Smooth muscle cell (in vitro differentiated cells): ENCODE data around the gene ACSL1. TPM values are rescaled to one million over a fixed set of nuclear protein-coding genes. Genes with fewer than 3 reads are reported as not detected.

Source experiments
- DNase-seq: peaks from one replicate; lab custom pipeline; 2025; ENCODE audit not compliant: unreplicated experiment; lab: John Stamatoyannopoulos, UW
- H2AFZ ChIP-seq: fragments of 200-600 bp; sonication (generic); 2 replicates; pipeline ENCODE4 v1.6.0; 2016; ENCODE audit warnings: antibody characterized with exemption, low read depth, mild to moderate bottlenecking
- H3F3A ChIP-seq: fragments of 200-600 bp; sonication (generic); 2 replicates; pipeline ENCODE4 v1.6.0; 2017; ENCODE audit warnings: antibody characterized with exemption, low read depth
- H3K27ac ChIP-seq: fragments of 200-600 bp; sonication (generic); 2 replicates; pipeline ENCODE4 v1.5.1; 2016; ENCODE audit warnings: low read depth, mild to moderate bottlenecking
- H3K27me3 ChIP-seq: fragments of 200-600 bp; sonication (generic); 2 replicates; pipeline ENCODE4 v1.6.1; 2016; ENCODE audit warnings: low read depth, mild to moderate bottlenecking
- H3K36me3 ChIP-seq: fragments of 200-600 bp; sonication (generic); 2 replicates; pipeline ENCODE4 v1.5.1; 2016; ENCODE audit warnings: low read depth
- H3K4me1 ChIP-seq: fragments of 200-600 bp; sonication (generic); 2 replicates; pipeline ENCODE4 v1.5.1; 2016; ENCODE audit warnings: low read depth
- H3K4me2 ChIP-seq: fragments of 200-600 bp; sonication (generic); 2 replicates; pipeline ENCODE4 v1.6.0; 2016; ENCODE audit warnings: mild to moderate bottlenecking
- H3K4me3 ChIP-seq: fragments of 200-600 bp; sonication (generic); 2 replicates; pipeline ENCODE4 v1.5.1; 2016; ENCODE audit warnings: mild to moderate bottlenecking
- H3K79me2 ChIP-seq: fragments of 200-600 bp; sonication (generic); 2 replicates; pipeline ENCODE4 v1.6.0; 2016; ENCODE audit warnings: low read depth, mild to moderate bottlenecking
- H3K9ac ChIP-seq: fragments of 200-600 bp; sonication (generic); 2 replicates; pipeline ENCODE4 v1.6.0; 2016; ENCODE audit warnings: low read depth
- H3K9me3 ChIP-seq: fragments of 200-600 bp; sonication (generic); replicated peaks from 2 replicates; pipeline ENCODE4 v1.5.1; 2016; ENCODE audit warnings: low read depth
- H4K20me1 ChIP-seq: fragments of 200-600 bp; sonication (generic); 2 replicates; pipeline ENCODE4 v1.6.0; 2016; ENCODE audit warnings: low read depth
- CTCF ChIP-seq: fragments of 200-600 bp; sonication (generic); IDR thresholded peaks from 2 replicates; pipeline ENCODE4 v1.5.1; 2017; ENCODE audit warnings: borderline replicate concordance, mild to moderate bottlenecking, antibody characterized with exemption; ENCODE audit not compliant: insufficient read depth, poor library complexity, severe bottlenecking
- WGBS: methylation state at CpG from one replicate; pipeline ENCODE4 v1.1.7; 2016; ENCODE audit warnings: low lambda C conversion rate; 5-methylcytosine and 5-hydroxymethylcytosine counted together
- polyA plus RNA-seq: library from polyadenylated mRNA; unstranded; fragments of >200 nt; fragmentation: Nextera tagmentation; extraction: Ambion mirVana; gene quantifications from 2 replicates; pipeline ENCODE4 v1.2.1, GENCODE V29; 2016
- total RNA-seq: library from RNA; depleted of rRNA; stranded (reverse); fragments of >200 nt; gene quantifications from 2 replicates; pipeline ENCODE4 v1.2.3, GENCODE V29; 2014

Gene ACSL1
- total and polyA plus RNA-seq, 2 experiments from 2014 or later, result 13.8 to 24.5 TPM

- TF ChIP-seq CTCF, result no peak
- H2AFZ ChIP-seq, result no peak overlapping the region
- no peak overlapping the region for H3K4me2 ChIP-seq
- DNase-seq, result no peak
- no peaks in the 10 kb centered on the region for H3K27me3 ChIP-seq
- H3K27ac ChIP-seq, result no peak overlapping the region
- 96% methylated on average over 4 of the region's 4 CpGs for WGBS
- H3K9me3 ChIP-seq, result no peaks in the 10 kb centered on the region
- no peaks in the 10 kb centered on the region for H3K79me2 ChIP-seq
- no peak overlapping the region for H3K4me3 ChIP-seq
- no peaks in the 10 kb centered on the region for H3F3A ChIP-seq
- H3K36me3 ChIP-seq, result no peaks in the 10 kb centered on the region
- no peak overlapping the region for H3K9ac ChIP-seq
- H4K20me1 ChIP-seq, result no peaks in the 10 kb centered on the region
- H3K4me1 ChIP-seq, result no peaks in the 10 kb centered on the region
These were observed 110.2 kb downstream of the ACSL1 start for GRCh38 chr4:184715526-184715925.

DNA sequence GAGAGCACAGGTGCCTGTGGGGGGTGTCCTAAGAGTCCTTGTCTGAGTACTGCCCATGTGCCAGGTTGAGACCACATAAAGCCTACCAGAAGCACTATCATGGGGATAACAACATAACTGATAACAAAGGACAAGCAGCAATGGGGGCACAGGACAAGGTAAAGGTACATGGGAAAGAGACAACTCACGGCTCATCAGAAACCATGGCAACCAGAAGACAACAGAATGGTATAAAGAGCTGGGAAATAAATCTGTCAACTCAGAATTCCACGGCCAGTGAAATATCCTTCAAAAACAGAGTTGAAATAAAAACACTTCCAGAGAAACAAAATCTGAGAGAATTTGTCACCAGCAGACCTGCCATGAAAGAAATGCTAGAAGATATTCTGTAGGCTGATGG, 111.9 kb downstream of the ACSL1 start:
- 69% methylated on average over 2 of the region's 2 CpGs for WGBS
- no peaks in the 10 kb centered on the region for H3K79me2 ChIP-seq
- no peaks in the 10 kb centered on the region for H3K27me3 ChIP-seq
- H3K4me2 ChIP-seq, result no peak overlapping the region
- no peak overlapping the region for H3K4me3 ChIP-seq
- no peak overlapping the region for H2AFZ ChIP-seq
- H4K20me1 ChIP-seq, result no peaks in the 10 kb centered on the region
- H3K9me3 ChIP-seq, result no peaks in the 10 kb centered on the region
- H3F3A ChIP-seq, result no peaks in the 10 kb centered on the region
- no peak for DNase-seq
- H3K27ac ChIP-seq, result no peak overlapping the region
- H3K9ac ChIP-seq, result no peak overlapping the region
- no peaks in the 10 kb centered on the region for H3K4me1 ChIP-seq
- no peaks in the 10 kb centered on the region for H3K36me3 ChIP-seq
- no peak for TF ChIP-seq CTCF

DNA sequence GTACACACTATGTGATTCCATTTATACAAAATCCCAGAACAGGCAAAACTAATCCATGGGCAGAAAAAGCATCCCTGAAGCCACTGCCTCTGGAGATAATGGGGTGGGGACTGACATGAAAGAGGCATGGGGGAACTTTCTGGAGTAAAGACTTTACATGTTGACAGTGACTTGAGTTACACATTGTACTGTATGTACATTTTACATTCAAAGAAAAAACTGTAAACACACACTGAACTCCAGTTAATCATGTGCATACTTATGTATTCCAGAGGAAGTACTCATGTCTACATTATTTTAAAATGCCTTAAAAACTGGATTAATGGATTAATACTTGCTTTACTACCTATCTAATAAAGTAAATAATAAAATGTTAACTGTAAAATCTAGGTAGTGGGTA, 113.4 kb downstream of the ACSL1 start:
- no peak overlapping the region for H3K9ac ChIP-seq
- peaks cover 4% of the 10 kb centered on the region for H3K36me3 ChIP-seq
- H3K4me3 ChIP-seq, result no peak overlapping the region
- no peaks in the 10 kb centered on the region for H3K9me3 ChIP-seq
- no peak overlapping the region for H3K4me2 ChIP-seq
- DNase-seq, result no peak
- no peak for TF ChIP-seq CTCF
- H3K79me2 ChIP-seq, result no peaks in the 10 kb centered on the region
- H3K27me3 ChIP-seq, result no peaks in the 10 kb centered on the region
- H3K4me1 ChIP-seq, result no peaks in the 10 kb centered on the region
- no peak overlapping the region for H2AFZ ChIP-seq
- H4K20me1 ChIP-seq, result no peaks in the 10 kb centered on the region
- H3F3A ChIP-seq, result no peaks in the 10 kb centered on the region
- H3K27ac ChIP-seq, result no peak overlapping the region

DNA sequence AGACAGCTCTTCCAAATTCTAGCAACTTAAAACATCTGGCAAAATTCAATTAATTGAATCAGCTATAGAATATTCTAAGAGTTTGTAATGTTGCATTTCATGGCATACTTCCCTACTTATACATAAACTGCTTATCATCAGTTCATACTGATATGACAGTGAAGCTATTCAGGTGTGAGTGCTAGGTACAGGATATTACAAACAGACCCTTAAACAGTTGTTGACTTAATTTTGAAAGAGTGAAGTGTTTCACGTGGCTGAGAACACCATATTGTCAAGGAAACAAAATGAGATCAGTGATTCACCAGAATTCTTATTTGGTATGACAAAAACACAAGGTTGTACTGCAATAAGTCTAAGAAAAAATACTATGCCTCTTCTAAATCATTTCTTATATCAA, 119.3 kb downstream of the ACSL1 start:
- no peaks in the 10 kb centered on the region for H3K4me1 ChIP-seq
- H4K20me1 ChIP-seq, result no peaks in the 10 kb centered on the region
- H2AFZ ChIP-seq, result no peak overlapping the region
- 95% methylated on average over 1 of the region's 1 CpG for WGBS
- no peak for DNase-seq
- no peak overlapping the region for H3K27ac ChIP-seq
- no peak for TF ChIP-seq CTCF
- H3K4me2 ChIP-seq, result no peak overlapping the region
- no peaks in the 10 kb centered on the region for H3F3A ChIP-seq
- H3K9me3 ChIP-seq, result no peaks in the 10 kb centered on the region
- no peak overlapping the region for H3K9ac ChIP-seq
- no peaks in the 10 kb centered on the region for H3K27me3 ChIP-seq
- H3K79me2 ChIP-seq, result no peaks in the 10 kb centered on the region
- H3K36me3 ChIP-seq, result peaks cover 4% of the 10 kb centered on the region
- H3K4me3 ChIP-seq, result no peak overlapping the region
